H1 (cell line): ENCODE results near the gene UMAD1. TPM values are rescaled to one million over a fixed set of nuclear protein-coding genes. Genes with fewer than 3 reads are reported as not detected.

Experiments
- CTCF ChIA-PET: fragments of 300-600 bp; sonication (Branson Sonifier 250); formaldehyde crosslinking; loops from one replicate; lab custom pipeline; 2021; ENCODE audit not compliant: partially characterized antibody; lab: Charles Lee
- POLR2A ChIA-PET: fragments of 300-600 bp; sonication (Branson Sonifier 250); formaldehyde crosslinking; loops from one replicate; lab custom pipeline; 2021; ENCODE audit warnings: inconsistent platforms; ENCODE audit not compliant: partially characterized antibody; lab: Charles Lee
- DNase-seq, 2 experiments: peaks; one replicate each; pipeline versions ENCODE4 v3.0.0 to v3.0.0-alpha.2; 2010 to 2022; ENCODE audit warnings: low spot score in 2 of 2, low read depth in 1 of 2, mixed read lengths in 1 of 2
- FAIRE-seq: peaks from 2 replicates; lab custom pipeline; 2011; peaks lifted over from hg19 to GRCh38; lab: Jason Lieb, UNC
- H2AFZ ChIP-seq: 2 replicates; pipeline ENCODE4 v1.8.1; 2012; ENCODE audit warnings: low read length, inconsistent platforms
- H2AK5ac ChIP-seq: 2 replicates; pipeline ENCODE4 v1.6.1; 2013; ENCODE audit warnings: low read depth, low read length
- H2BK120ac ChIP-seq: replicated peaks from 2 replicates; pipeline ENCODE3; 2013; ENCODE audit warnings: low read depth, low read length, inconsistent platforms
- H2BK12ac ChIP-seq: 2 replicates; pipeline ENCODE4 v1.6.1; 2013; ENCODE audit warnings: low read depth, low read length
- H2BK15ac ChIP-seq: 2 replicates; pipeline ENCODE4 v1.6.1; 2013; ENCODE audit warnings: low read length
- H2BK20ac ChIP-seq: 2 replicates; pipeline ENCODE4 v1.6.1; 2013; ENCODE audit warnings: low read length
- H2BK5ac ChIP-seq: 2 replicates; pipeline ENCODE4 v1.6.1; 2013; ENCODE audit warnings: low read depth, low read length
- H3K14ac ChIP-seq: 2 replicates; pipeline ENCODE4 v1.6.1; 2013; ENCODE audit warnings: inconsistent platforms; ENCODE audit not compliant: insufficient read length
- H3K18ac ChIP-seq: 2 replicates; pipeline ENCODE4 v1.6.1; 2013; ENCODE audit warnings: low read length; ENCODE audit errors: extremely low read depth
- H3K23ac ChIP-seq: 2 replicates; pipeline ENCODE4 v1.6.1; 2013; ENCODE audit warnings: inconsistent platforms; ENCODE audit not compliant: insufficient read length
- H3K23me2 ChIP-seq: 2 replicates; pipeline ENCODE4 v1.6.1; 2013; ENCODE audit warnings: low read depth, low read length
- H3K27ac ChIP-seq: 2 replicates; pipeline ENCODE4 v1.6.1; 2011; ENCODE audit warnings: low read depth, low read length, inconsistent platforms
- H3K27me3 ChIP-seq, 4 experiments: replicated peaks in 1 of 4; 1 replicate in 1 of 4; 2 replicates in 3 of 4; pipeline versions ENCODE4 v1.6.1 to v1.8.1; 2011 to 2013; ENCODE audit warnings: low read length in 3 of 4, mild to moderate bottlenecking in 3 of 4, inconsistent platforms in 2 of 4, mixed read lengths in 2 of 4, moderate library complexity in 1 of 4; ENCODE audit not compliant: control insufficient read depth in 3 of 4, insufficient read depth in 3 of 4; ENCODE audit errors: extremely low read depth in 1 of 4
- H3K36me3 ChIP-seq, 4 experiments: 2 replicates each; pipeline versions ENCODE4 v1.6.1 to v1.8.1; 2011 to 2013; ENCODE audit warnings: mild to moderate bottlenecking in 4 of 4, low read length in 3 of 4, moderate library complexity in 2 of 4, control low read depth in 1 of 4, inconsistent platforms in 1 of 4; ENCODE audit not compliant: insufficient read depth in 4 of 4, control insufficient read depth in 2 of 4
- H3K4ac ChIP-seq: replicated peaks from 2 replicates; pipeline ENCODE3; 2013; ENCODE audit warnings: low read length, low read depth, mixed read lengths, inconsistent platforms; ENCODE audit not compliant: insufficient read length
- H3K4me1 ChIP-seq, 4 experiments: replicated peaks in 1 of 4; 1 replicate in 1 of 4; 2 replicates in 3 of 4; pipeline versions ENCODE4 v1.6.1 to v1.8.1; 2011 to 2013; ENCODE audit warnings: low read length in 3 of 4, inconsistent platforms in 2 of 4, mixed read lengths in 1 of 4; ENCODE audit not compliant: insufficient read depth in 4 of 4, control insufficient read depth in 3 of 4
- H3K4me2 ChIP-seq, 2 experiments: 2 replicates each; pipeline versions ENCODE4 v1.6.1 to v1.8.1; 2011 to 2013; ENCODE audit warnings: low read depth in 2 of 2, low read length in 2 of 2, control low read depth in 1 of 2, inconsistent platforms in 1 of 2, mild to moderate bottlenecking in 1 of 2; ENCODE audit not compliant: insufficient read depth in 1 of 2
- H3K4me3 ChIP-seq, 4 experiments: fragments of 200-600, 300-600 bp in 1 of 4; sonication (generic), shearing (Covaris generic), sonication (Bioruptor Twin) in 1 of 4; 2 replicates each; pipeline versions ENCODE4 v1.5.1 to v1.8.1; 2011 to 2016; ENCODE audit warnings: low read length in 4 of 4, low read depth in 3 of 4, control low read depth in 2 of 4, inconsistent platforms in 2 of 4, mild to moderate bottlenecking in 2 of 4, mixed read lengths in 1 of 4, moderate library complexity in 1 of 4; ENCODE audit not compliant: insufficient read depth in 2 of 4; ENCODE audit errors: extremely low read depth in 1 of 4
- H3K56ac ChIP-seq: replicated peaks from 2 replicates; pipeline ENCODE3; 2013; ENCODE audit warnings: low read depth, mild to moderate bottlenecking, mixed read lengths, low read length, inconsistent platforms; ENCODE audit not compliant: insufficient read length
- H3K79me1 ChIP-seq: 2 replicates; pipeline ENCODE4 v1.6.1; 2013; ENCODE audit warnings: low read depth, low read length, control low read depth
- H3K79me2 ChIP-seq, 2 experiments: 2 replicates each; pipeline versions ENCODE4 v1.6.1 to v1.8.1; 2012 to 2013; ENCODE audit warnings: low read length in 2 of 2, mild to moderate bottlenecking in 2 of 2, inconsistent platforms in 1 of 2; ENCODE audit not compliant: insufficient read depth in 2 of 2, control insufficient read depth in 1 of 2
- H3K9ac ChIP-seq, 4 experiments: replicated peaks in 1 of 4; 1 replicate in 1 of 4; 2 replicates in 3 of 4; pipeline versions ENCODE4 v1.6.1 to v1.8.1; 2011 to 2013; ENCODE audit warnings: low read depth in 3 of 4, low read length in 3 of 4, control low read depth in 2 of 4, mild to moderate bottlenecking in 2 of 4, moderate library complexity in 2 of 4, inconsistent platforms in 1 of 4; ENCODE audit errors: extremely low read depth in 1 of 4
- H3K9me3 ChIP-seq, 2 experiments: 2 replicates each; pipeline versions ENCODE4 v1.6.1 to v1.8.1; 2012 to 2013; ENCODE audit warnings: mild to moderate bottlenecking in 2 of 2, moderate library complexity in 2 of 2, control low read depth in 1 of 2, inconsistent platforms in 1 of 2, low read depth in 1 of 2, low read length in 1 of 2, mixed read lengths in 1 of 2; ENCODE audit not compliant: insufficient read depth in 2 of 2
- H4K20me1 ChIP-seq, 2 experiments: replicated peaks in 1 of 2; 2 replicates each; pipeline versions ENCODE3 to v1.8.1; 2011 to 2013; ENCODE audit warnings: inconsistent platforms in 2 of 2, low read length in 2 of 2, mild to moderate bottlenecking in 1 of 2; ENCODE audit not compliant: insufficient read depth in 2 of 2, control insufficient read depth in 1 of 2
- H4K5ac ChIP-seq: 2 replicates; pipeline ENCODE4 v1.6.1; 2013; ENCODE audit warnings: low read length, low read depth, mixed read lengths, inconsistent platforms; ENCODE audit not compliant: insufficient read length
- H4K8ac ChIP-seq: 2 replicates; pipeline ENCODE4 v1.8.0; 2013; ENCODE audit warnings: mild to moderate bottlenecking, moderate library complexity, low read length, inconsistent platforms; ENCODE audit not compliant: insufficient read depth; ENCODE audit errors: extremely low read depth
- H4K91ac ChIP-seq: replicated peaks from 2 replicates; pipeline ENCODE3; 2013; ENCODE audit warnings: low read length, mixed read lengths, inconsistent platforms; ENCODE audit not compliant: insufficient read length
- ASH2L ChIP-seq: fragments of 200-600, 300-600 bp; sonication (generic); IDR thresholded peaks from one replicate; pipeline ENCODE4 v1.7.1; 2017; ENCODE audit warnings: low read length
- CREB1 ChIP-seq: IDR thresholded peaks from 2 replicates; pipeline ENCODE4 v1.6.1; 2012; ENCODE audit warnings: inconsistent platforms
- GTF2F1 ChIP-seq: IDR thresholded peaks from 2 replicates; pipeline ENCODE4 v1.6.1; 2012; ENCODE audit warnings: low read depth, low read length, improper control_type of control experiment, borderline replicate concordance
- NRF1 ChIP-seq: IDR thresholded peaks from 2 replicates; pipeline ENCODE4 v1.6.1; 2011; ENCODE audit warnings: mild to moderate bottlenecking, low read depth, low read length, improper control_type of control experiment
- POU5F1 ChIP-seq: IDR thresholded peaks from 2 replicates; pipeline ENCODE4 v1.6.1; 2011; ENCODE audit warnings: low read depth, mild to moderate bottlenecking, low read length, moderate library complexity
- RNF2 ChIP-seq: fragments of 200-900, 300-1000 bp; sonication (generic); IDR thresholded peaks from 2 replicates; pipeline ENCODE4 v1.7.1; 2016; ENCODE audit warnings: borderline replicate concordance, low read depth, mild to moderate bottlenecking, antibody characterized with exemption, low read length; ENCODE audit not compliant: poor library complexity, severe bottlenecking; ENCODE audit errors: missing control alignments
- SP4 ChIP-seq: IDR thresholded peaks from 2 replicates; pipeline ENCODE4 v1.6.1; 2012; ENCODE audit warnings: low read length, inconsistent platforms
- ZNF274 ChIP-seq: IDR thresholded peaks from 2 replicates; pipeline ENCODE4 v1.7.0; 2012; ENCODE audit warnings: low read length, borderline replicate concordance; ENCODE audit errors: extremely low read depth
- WGBS, 2 experiments: shearing (Covaris generic) in 1 of 2; methylation state at CpG; one replicate each; pipeline versions ENCODE4 v1.1.6 to v1.1.7; 2013 to 2015; ENCODE audit warnings: low lambda C conversion rate in 2 of 2, mixed read lengths in 2 of 2, inconsistent platforms in 1 of 2, low coverage in 1 of 2, missing lambda C conversion rate in 1 of 2; ENCODE audit not compliant: insufficient replicate concordance in 2 of 2, insufficient coverage in 1 of 2, insufficient read length in 1 of 2; ENCODE audit errors: extremely low coverage in 1 of 2, missing lambda C conversion rate in 1 of 2; 5-methylcytosine and 5-hydroxymethylcytosine counted together
- polyA plus RNA-seq, 7 experiments: library from polyadenylated mRNA; depleted of rRNA in 3 of 7; stranded (reverse) in 5 of 7; unstranded in 2 of 7; fragments of >200 nt in 5 of 7; fragments of 200-250 nt in 2 of 7; gene quantifications; 1 replicate in 5 of 7; 2 replicates in 1 of 7; 4 replicates in 1 of 7; pipeline versions ENCODE4 v1.2.1 to v1.2.3, GENCODE V29; 2011 to 2013; ENCODE audit warnings: missing spikeins in 2 of 7, mixed read lengths in 2 of 7
- total RNA-seq: library from RNA; stranded (reverse); fragmentation: NEBNext Ultra II Directional; extraction: Animal tissue kit (Norgen Biotek cat#: 25700); gene quantifications from 2 replicates; pipeline ENCODE4 v1.2.1, GENCODE V29; 2021
- TF ChIP-seq, protein P1 (sequence below): IDR thresholded peaks from 2 replicates; pipeline ENCODE4 v1.6.1; 2012; ENCODE audit warnings: inconsistent platforms
- TF ChIP-seq, protein P2 (sequence below), 3 experiments: IDR thresholded peaks; 1 replicate in 2 of 3; 2 replicates in 1 of 3; pipeline versions ENCODE4 v1.5.1 to v1.6.1; 2011; ENCODE audit warnings: low read length in 3 of 3, mild to moderate bottlenecking in 3 of 3, inconsistent platforms in 2 of 3, low read depth in 1 of 3, moderate library complexity in 1 of 3; ENCODE audit not compliant: insufficient read depth in 1 of 3; ENCODE audit errors: control extremely low read depth in 1 of 3
- TF ChIP-seq, protein P3 (sequence below): IDR thresholded peaks from 2 replicates; pipeline ENCODE4 v1.6.1; 2011; ENCODE audit warnings: low read length, improper control_type of control experiment

Gene UMAD1
- total and polyA plus RNA-seq, 2 of the 8 experiments (the other 6 are each of a cell fraction or from before 2014, with no cell fraction given), result 10.4 to 12.3 TPM

DNA sequence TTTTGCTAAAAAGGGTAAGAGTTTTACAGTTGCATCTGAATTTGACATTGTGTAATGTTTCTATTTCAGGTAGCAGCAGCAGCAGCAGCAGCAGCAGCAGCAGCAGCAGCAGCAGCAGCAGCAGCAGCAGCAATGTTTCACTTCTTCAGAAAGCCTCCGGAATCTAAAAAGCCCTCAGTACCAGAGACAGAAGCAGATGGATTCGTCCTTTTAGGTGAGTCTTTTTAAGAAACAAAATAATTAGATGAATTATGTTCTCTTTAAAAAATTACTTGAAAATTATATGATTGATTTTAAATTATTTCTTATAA is 32.6 kb downstream of the UMAD1 start:
- H3K79me2 ChIP-seq, result no peaks in the 10 kb centered on the region
- no peak overlapping the region for H3K4ac ChIP-seq
- H3K9ac ChIP-seq, result no peak overlapping the region; a peak in 1 of 7 replicates
- H4K8ac ChIP-seq, result no peak overlapping the region
- no peak overlapping the region for H2BK5ac ChIP-seq
- H3K4me2 ChIP-seq, result no peak overlapping the region
- H3K14ac ChIP-seq, result no peak overlapping the region
- H3K23ac ChIP-seq, result no peak overlapping the region
- no peaks in the 10 kb centered on the region; a peak in 1 of 8 replicates for H3K36me3 ChIP-seq
- no peak overlapping the region for H2BK12ac ChIP-seq
- CTCF ChIA-PET, result no interaction called here
- 84% methylated on average over 2 of the region's 2 CpGs; no CpG with 5 or more reads in 1 of the 2 experiments for WGBS, 2 experiments
- H3K23me2 ChIP-seq, result no peaks in the 10 kb centered on the region
- no peak overlapping the region for H3K18ac ChIP-seq
- no peak overlapping the region for H2BK120ac ChIP-seq
- no peak overlapping the region for H3K56ac ChIP-seq
- peaks cover 0 to 2% of the 10 kb centered on the region in 2 experiments; a peak in 1 of 4 replicates for H3K9me3 ChIP-seq
- no peak overlapping the region for H4K5ac ChIP-seq
- FAIRE-seq (no peak), DNase-seq (no peak)
- POLR2A ChIA-PET, result no interaction called here
- no peak overlapping the region for H2BK20ac ChIP-seq
- no peaks in the 10 kb centered on the region for H4K20me1 ChIP-seq
- H3K27me3 ChIP-seq, result no peaks in the 10 kb centered on the region
- H3K79me1 ChIP-seq, result no peaks in the 10 kb centered on the region
- H3K4me1 ChIP-seq, result no peaks in the 10 kb centered on the region; a peak in 1 of 7 replicates
- H2BK15ac ChIP-seq, result no peak overlapping the region
- H3K27ac ChIP-seq, result no peak overlapping the region
- no peak overlapping the region for H3K4me3 ChIP-seq
- no peak overlapping the region for H2AFZ ChIP-seq
- no peak overlapping the region for H2AK5ac ChIP-seq
- H4K91ac ChIP-seq, result no peak overlapping the region
- no peak for TF ChIP-seq POU5F1
- TF ChIP-seq, protein P1, sequence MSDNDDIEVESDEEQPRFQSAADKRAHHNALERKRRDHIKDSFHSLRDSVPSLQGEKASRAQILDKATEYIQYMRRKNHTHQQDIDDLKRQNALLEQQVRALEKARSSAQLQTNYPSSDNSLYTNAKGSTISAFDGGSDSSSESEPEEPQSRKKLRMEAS, result no peak
- TF ChIP-seq, protein P2, sequence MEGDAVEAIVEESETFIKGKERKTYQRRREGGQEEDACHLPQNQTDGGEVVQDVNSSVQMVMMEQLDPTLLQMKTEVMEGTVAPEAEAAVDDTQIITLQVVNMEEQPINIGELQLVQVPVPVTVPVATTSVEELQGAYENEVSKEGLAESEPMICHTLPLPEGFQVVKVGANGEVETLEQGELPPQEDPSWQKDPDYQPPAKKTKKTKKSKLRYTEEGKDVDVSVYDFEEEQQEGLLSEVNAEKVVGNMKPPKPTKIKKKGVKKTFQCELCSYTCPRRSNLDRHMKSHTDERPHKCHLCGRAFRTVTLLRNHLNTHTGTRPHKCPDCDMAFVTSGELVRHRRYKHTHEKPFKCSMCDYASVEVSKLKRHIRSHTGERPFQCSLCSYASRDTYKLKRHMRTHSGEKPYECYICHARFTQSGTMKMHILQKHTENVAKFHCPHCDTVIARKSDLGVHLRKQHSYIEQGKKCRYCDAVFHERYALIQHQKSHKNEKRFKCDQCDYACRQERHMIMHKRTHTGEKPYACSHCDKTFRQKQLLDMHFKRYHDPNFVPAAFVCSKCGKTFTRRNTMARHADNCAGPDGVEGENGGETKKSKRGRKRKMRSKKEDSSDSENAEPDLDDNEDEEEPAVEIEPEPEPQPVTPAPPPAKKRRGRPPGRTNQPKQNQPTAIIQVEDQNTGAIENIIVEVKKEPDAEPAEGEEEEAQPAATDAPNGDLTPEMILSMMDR (IDR thresholded peaks at IDR 0.05; ENCODE audit: control extremely low read depth in 1 of 3, insufficient read depth in 1 of 3, low read depth in 1 of 3, low read length in 3 of 3), result no peak
- no peak for TF ChIP-seq RNF2
- TF ChIP-seq CREB1, result no peak
- TF ChIP-seq SP4, result no peak
- no peak for TF ChIP-seq ASH2L
- TF ChIP-seq, protein P3, sequence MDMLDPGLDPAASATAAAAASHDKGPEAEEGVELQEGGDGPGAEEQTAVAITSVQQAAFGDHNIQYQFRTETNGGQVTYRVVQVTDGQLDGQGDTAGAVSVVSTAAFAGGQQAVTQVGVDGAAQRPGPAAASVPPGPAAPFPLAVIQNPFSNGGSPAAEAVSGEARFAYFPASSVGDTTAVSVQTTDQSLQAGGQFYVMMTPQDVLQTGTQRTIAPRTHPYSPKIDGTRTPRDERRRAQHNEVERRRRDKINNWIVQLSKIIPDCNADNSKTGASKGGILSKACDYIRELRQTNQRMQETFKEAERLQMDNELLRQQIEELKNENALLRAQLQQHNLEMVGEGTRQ, result no peak
- TF ChIP-seq NRF1, result no peak
- no peak for TF ChIP-seq GTF2F1
- TF ChIP-seq ZNF274, result no peak
